MCF 10A (cell line): ENCODE measurements around the gene DNAJA3. TPM values are rescaled to one million over a fixed set of nuclear protein-coding genes. Genes with fewer than 3 reads are reported as not detected.

Source experiments
- BruUV-seq: library from RNA; stranded (reverse); fragments of 400-500 nt; replicated peaks from 2 replicates; lab custom pipeline; 2021; lab: Mats Ljungman, UMichigan
- CTCF ChIA-PET: fragments of 300-600 bp; sonication (Branson Sonifier 250); formaldehyde crosslinking; extraction: SDS; loops from one replicate; lab custom pipeline; 2021; ENCODE audit warnings: antibody characterized with exemption, inconsistent platforms; lab: Yijun Ruan, JAX
- POLR2A ChIA-PET: fragments of 300-600, 350-650 bp; sonication (Branson Sonifier 250); formaldehyde crosslinking; extraction: SDS; loops from one replicate; lab custom pipeline; 2020; ENCODE audit warnings: antibody characterized with exemption, inconsistent platforms; lab: Yijun Ruan, JAX
- DNase-seq: peaks from one replicate; pipeline ENCODE4 v3.0.0-alpha.2; 2018; ENCODE audit not compliant: unreplicated experiment
- H3K27ac Mint-ChIP-seq: one replicate; pipeline ENCODE4 v1.8.0; 2022; ENCODE audit warnings: mild to moderate bottlenecking, low read depth, mixed read lengths; ENCODE audit not compliant: unreplicated experiment
- H3K27me3 Mint-ChIP-seq: one replicate; pipeline ENCODE4 v1.8.0; 2022; ENCODE audit warnings: mixed read lengths; ENCODE audit not compliant: insufficient read depth, unreplicated experiment
- H3K36me3 Mint-ChIP-seq: one replicate; pipeline ENCODE4 v1.8.0; 2022; ENCODE audit warnings: mild to moderate bottlenecking, moderate library complexity, mixed read lengths; ENCODE audit not compliant: insufficient read depth, unreplicated experiment
- H3K4me1 Mint-ChIP-seq: one replicate; pipeline ENCODE4 v1.8.0; 2022; ENCODE audit warnings: mixed read lengths; ENCODE audit not compliant: insufficient read depth, unreplicated experiment
- H3K4me3 Mint-ChIP-seq: one replicate; pipeline ENCODE4 v1.8.0; 2022; ENCODE audit warnings: mild to moderate bottlenecking, moderate library complexity, mixed read lengths; ENCODE audit not compliant: unreplicated experiment
- H3K9me3 Mint-ChIP-seq: one replicate; pipeline ENCODE4 v1.8.0; 2022; ENCODE audit warnings: mixed read lengths; ENCODE audit not compliant: unreplicated experiment
- CTCF ChIP-seq: fragments of 200-600 bp; IDR thresholded peaks from one replicate; pipeline ENCODE4 v1.8.0; 2022; ENCODE audit warnings: antibody characterized with exemption, mild to moderate bottlenecking; ENCODE audit not compliant: unreplicated experiment
- intact Hi-C: fragments of 100-400 bp; cut with micrococcal nuclease; formaldehyde crosslinking; loops from 2 replicates; pipeline ENCODE4 v1.14.1; 2022
- total RNA-seq: library from RNA; stranded (reverse); gene quantifications from 2 replicates; pipeline ENCODE4 v1.2.3, GENCODE V29; 2022

The DNAJA3 gene
- total RNA-seq, 1 experiment from 2014 or later = 101 TPM

- H3K27me3 Mint-ChIP-seq = no peaks in the 10 kb centered on the region
- TF ChIP-seq CTCF = no peak
- H3K9me3 Mint-ChIP-seq = no peaks in the 10 kb centered on the region
- BruUV-seq = no TSS peak
- no peak overlapping the region for H3K4me3 Mint-ChIP-seq
- H3K4me1 Mint-ChIP-seq = no peaks in the 10 kb centered on the region
- DNase-seq = no peak
- no peak overlapping the region for H3K27ac Mint-ChIP-seq
- ChIA-PET POLR2A (no interaction called here), CTCF (interaction anchor here (0.6 to 10.0 kb wide), 3 partner anchors 16 to 28 kb away, joined by 3 to 129 read pairs (median 4); no protein-coding TSS in a partner anchor)
- intact Hi-C loops = no loop called here
- peaks cover 8% of the 10 kb centered on the region for H3K36me3 Mint-ChIP-seq
These were observed 39.7 kb upstream of the DNAJA3 start for GRCh38 chr16:4385789-4386450.

- no TSS peak for BruUV-seq
- intact Hi-C loops = no loop called here
- DNase-seq = no peak
These were observed 39.2 kb upstream of the DNAJA3 start for GRCh38 chr16:4386451-4386805.

GRCh38 chr16:4386951-4387565 lies 38.6 kb upstream of the DNAJA3 start:
- BruUV-seq = no TSS peak
- H3K27ac Mint-ChIP-seq = no peak overlapping the region
- H3K4me3 Mint-ChIP-seq = no peak overlapping the region
- ChIA-PET CTCF (interaction anchor here (0.6 to 10.0 kb wide), 3 partner anchors 16 to 32 kb away, joined by 3 to 129 read pairs (median 4); no protein-coding TSS in a partner anchor), POLR2A (interaction anchor here (0.5 to 1.1 kb wide), 2 partner anchors 13 to 88 kb away, joined by 3 read pairs; no protein-coding TSS in a partner anchor)
- intact Hi-C loops = no loop called here
- no peak for DNase-seq
- no peak for TF ChIP-seq CTCF
- no peaks in the 10 kb centered on the region for H3K27me3 Mint-ChIP-seq
- H3K9me3 Mint-ChIP-seq = no peaks in the 10 kb centered on the region
- peaks cover 12% of the 10 kb centered on the region for H3K36me3 Mint-ChIP-seq
- H3K4me1 Mint-ChIP-seq = no peaks in the 10 kb centered on the region

More at GRCh38 chr16:4386451-4386805, 39.2 kb upstream of the DNAJA3 start:
- ChIA-PET CTCF (interaction anchor here (0.6 to 10.0 kb wide), 3 partner anchors 17 to 31 kb away, joined by 3 to 129 read pairs (median 4); no protein-coding TSS in a partner anchor), POLR2A (interaction anchor here (0.5 kb wide), 1 partner anchor 88 kb away, joined by 3 read pairs; no protein-coding TSS in a partner anchor)
- TF ChIP-seq CTCF = no peak
- no peaks in the 10 kb centered on the region for H3K27me3 Mint-ChIP-seq
- no peak overlapping the region for H3K27ac Mint-ChIP-seq
- H3K4me1 Mint-ChIP-seq = no peaks in the 10 kb centered on the region
- no peak overlapping the region for H3K4me3 Mint-ChIP-seq
- H3K36me3 Mint-ChIP-seq = peaks cover 12% of the 10 kb centered on the region
- H3K9me3 Mint-ChIP-seq = no peaks in the 10 kb centered on the region

- Mint-ChIP-seq H3K27ac (no peak overlapping the region), H3K4me3 (no peak overlapping the region), H3K4me1 (peaks cover 7% of the 10 kb centered on the region), H3K27me3 (no peaks in the 10 kb centered on the region), H3K9me3 (no peaks in the 10 kb centered on the region), H3K36me3 (peaks cover 12% of the 10 kb centered on the region)
- BruUV-seq = no TSS peak
- ChIA-PET POLR2A (interaction anchor here (1.1 kb wide), 1 partner anchor 14 kb away, joined by 3 read pairs; no protein-coding TSS in a partner anchor), CTCF (interaction anchor here (10.0 kb wide), 1 partner anchor 15 kb away, joined by 129 read pairs; no protein-coding TSS in a partner anchor)
- no peak for TF ChIP-seq CTCF
- intact Hi-C loops = no loop called here
- no peak for DNase-seq
These were observed 37.9 kb upstream of the DNAJA3 start for GRCh38 chr16:4387781-4388180.
